HL-60/S4 (cell line): ENCODE results near the gene FAAH.

Source experiments
- in situ Hi-C: fragments of 300-500 bp; cut with MboI; formaldehyde crosslinking; loops from 2 replicates; pipeline ENCODE4 v1.14.3; 2022; ENCODE audit warnings: low sequenced_read_pairs

FAAH gene

GRCh38 chr1:46448109-46448911, 54.2 kb downstream of the FAAH start:
- in situ Hi-C loops = no loop called here

GRCh38 chr1:46449223-46450159, 55.4 kb downstream of the FAAH start:
- in situ Hi-C loops = no loop called here

- in situ Hi-C loops = no loop called here
Measured at GRCh38 chr1:46450160-46450517, 56.0 kb downstream of the FAAH start.

- in situ Hi-C loops = no loop called here
Measured at GRCh38 chr1:46451948-46452930, 58.1 kb downstream of the FAAH start.

GRCh38 chr1:46452931-46453325, 58.8 kb downstream of the FAAH start:
- in situ Hi-C loops = no loop called here

GRCh38 chr1:46453449-46453848, 59.3 kb downstream of the FAAH start:
- in situ Hi-C loops = no loop called here

DNA sequence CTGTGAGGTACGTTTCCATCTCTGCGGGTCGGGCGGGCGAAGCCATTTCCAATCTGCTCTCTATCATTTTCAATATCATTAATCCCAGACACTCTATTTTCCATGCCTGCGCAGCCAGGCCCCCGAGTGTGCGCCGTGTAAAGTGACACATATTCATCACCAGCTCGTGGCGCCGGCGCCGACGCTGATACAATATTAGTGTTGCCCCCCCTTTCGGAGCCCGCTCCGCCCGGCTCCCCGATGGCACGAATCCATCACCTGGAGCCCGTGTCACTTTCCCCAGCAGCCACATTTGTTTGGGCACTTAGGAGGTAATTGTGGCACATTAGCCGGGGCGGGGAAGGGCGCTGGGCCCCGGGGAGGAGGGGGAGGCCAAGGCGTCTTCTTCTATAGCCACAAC, 61.8 kb downstream of the FAAH start:
- in situ Hi-C loops = no loop called here

DNA sequence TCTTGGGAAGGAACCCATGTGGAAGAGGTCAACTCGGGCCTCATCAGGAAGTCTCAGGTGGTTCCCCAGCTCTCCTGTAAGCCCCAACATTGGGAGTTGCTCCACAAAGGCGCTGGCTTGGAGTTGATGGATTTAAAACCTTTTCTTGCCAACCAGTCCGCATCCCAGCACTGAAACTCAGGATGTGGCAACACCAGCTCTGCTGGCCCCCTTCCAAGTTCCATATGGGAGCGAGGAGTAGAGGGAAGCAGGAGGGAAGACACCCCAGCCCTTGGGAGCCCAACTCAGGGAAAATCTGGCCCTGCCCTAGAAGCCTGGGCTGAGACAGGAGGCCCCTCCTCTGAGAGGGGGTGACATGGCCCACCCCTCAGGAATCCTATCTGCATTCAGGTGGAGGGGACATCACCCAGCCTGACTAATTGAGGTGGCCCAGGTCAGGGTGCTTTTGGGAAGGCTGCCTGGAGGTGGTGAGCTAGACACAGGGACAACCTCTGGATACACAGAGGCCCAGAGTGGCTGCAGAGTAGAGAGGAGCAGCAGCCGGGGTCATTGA, 62.4 kb downstream of the FAAH start:
- in situ Hi-C loops = no loop called here

- in situ Hi-C loops = no loop called here
Measured at GRCh38 chr1:46457178-46457577, 63.1 kb downstream of the FAAH start.

DNA sequence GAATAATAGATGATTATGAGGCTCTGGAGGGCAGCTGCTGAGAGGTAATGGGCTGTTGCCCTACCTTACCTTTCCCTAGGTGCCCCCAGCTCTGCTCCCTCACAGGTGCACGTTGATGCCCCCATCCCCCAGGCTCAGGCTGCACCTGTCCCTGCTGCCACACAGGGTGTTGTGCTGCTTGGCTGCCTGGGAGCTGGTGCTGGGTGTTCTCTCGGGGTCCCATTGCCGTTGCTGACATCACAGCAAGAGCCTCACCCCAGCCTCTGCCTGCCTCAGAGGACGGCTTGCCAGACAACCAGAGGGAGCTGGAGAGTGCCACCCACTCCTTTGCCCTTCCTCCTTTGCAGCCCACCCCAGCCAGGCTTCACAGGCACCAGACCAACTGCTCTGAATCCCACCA, 64.1 kb downstream of the FAAH start:
- in situ Hi-C loops = no loop called here

DNA sequence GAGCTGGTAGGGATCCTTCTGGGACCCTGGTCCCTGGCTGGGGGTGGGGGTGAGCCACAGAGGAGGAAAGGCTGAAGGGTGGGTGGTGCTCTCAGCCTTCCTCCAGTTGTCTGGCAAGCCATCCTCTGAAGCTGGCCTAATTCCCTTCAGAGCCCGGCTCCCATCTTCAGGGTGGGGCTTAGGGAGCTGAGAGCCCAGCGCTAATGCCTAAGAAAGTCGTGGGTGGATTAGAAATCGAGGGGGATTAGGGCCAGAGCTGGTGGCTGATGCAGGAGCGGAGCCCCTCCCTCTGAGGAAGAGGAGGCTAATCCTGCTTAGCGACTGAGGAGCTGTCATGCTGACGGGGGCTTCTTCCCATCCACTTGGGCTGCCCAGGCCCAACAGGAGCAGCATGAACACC, 64.7 kb downstream of the FAAH start:
- in situ Hi-C loops = no loop called here

DNA sequence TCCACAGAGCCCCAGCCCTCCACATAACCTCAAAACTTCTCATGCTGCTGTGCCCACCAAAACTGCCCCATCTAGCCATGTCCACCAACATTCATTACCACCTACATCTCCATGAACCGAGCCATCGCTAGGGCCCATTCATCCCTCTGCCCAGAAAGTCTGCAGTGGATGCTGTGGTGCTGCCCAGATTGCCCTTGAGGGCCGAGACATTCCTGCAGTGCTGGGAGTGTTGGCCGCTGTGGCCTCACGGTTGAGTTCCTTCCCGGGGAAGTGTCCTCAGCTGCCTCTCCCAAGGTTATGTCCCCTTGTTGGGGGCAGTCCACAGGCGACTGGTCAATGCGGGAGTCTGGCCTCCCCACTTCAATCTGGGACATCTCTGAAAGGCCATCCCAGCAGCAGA, 65.2 kb downstream of the FAAH start:
- in situ Hi-C loops = no loop called here

GRCh38 chr1:46461017-46461808, 67.1 kb downstream of the FAAH start:
- in situ Hi-C loops = no loop called here

- in situ Hi-C loops = no loop called here
Measured at GRCh38 chr1:46461809-46462448, 67.8 kb downstream of the FAAH start.
